Stimulated activated CD8-positive, alpha-beta memory T cell treated with anti-CD3 and anti-CD28 coated beads, Interleukin-12 subunit alpha, Interleukin-12 subunit beta, amount 100 ng/mL, for 24 hours (primary cell): ENCODE data around the gene PHOSPHO1.

Experiments used
- DNase-seq: peaks from one replicate; pipeline ENCODE4 v3.0.0-alpha.2; 2020; ENCODE audit errors: extremely low read depth

Gene PHOSPHO1

DNA sequence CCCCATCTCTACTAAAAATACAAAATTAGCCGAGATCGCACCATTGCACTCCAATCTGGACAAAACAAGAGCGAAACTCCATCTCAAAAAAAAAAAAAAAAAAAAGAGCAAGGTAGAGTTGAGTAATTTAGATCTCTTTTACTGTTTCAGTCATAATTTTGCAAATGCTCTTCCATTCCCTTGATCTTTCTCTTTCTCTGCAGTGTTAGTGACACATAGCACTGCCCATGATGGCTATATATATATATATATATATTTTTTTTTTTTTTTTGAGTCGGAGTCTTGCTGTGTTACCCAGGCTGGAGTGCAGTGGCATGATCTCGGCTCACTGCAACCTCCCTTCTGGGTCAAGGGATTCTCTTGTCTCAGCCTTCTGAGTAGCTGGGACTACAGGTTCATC lies 12.2 kb upstream of the PHOSPHO1 start:
- no peak for DNase-seq

GRCh38 chr17:49241692-49242397 lies 11.3 kb upstream of the PHOSPHO1 start:
- DNase-seq: no peak

DNA sequence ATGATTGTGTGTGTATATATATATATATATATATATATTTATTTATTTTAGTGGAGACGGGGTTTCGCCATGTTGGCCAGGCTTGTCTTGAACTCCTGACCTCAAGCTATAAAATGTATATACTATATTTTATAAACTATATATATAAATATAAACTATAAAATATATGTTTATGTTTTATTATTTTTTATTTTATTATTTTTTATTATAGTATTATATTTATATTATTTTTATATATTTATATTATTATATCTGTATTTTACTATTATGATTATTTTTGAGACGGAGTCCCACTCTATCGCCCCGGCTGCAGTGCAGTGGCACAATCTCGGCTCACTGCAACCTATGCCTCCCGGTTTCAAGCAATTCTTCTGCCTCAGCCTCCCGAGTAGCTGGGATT lies 10.5 kb upstream of the PHOSPHO1 start:
- DNase-seq: no peak

DNA sequence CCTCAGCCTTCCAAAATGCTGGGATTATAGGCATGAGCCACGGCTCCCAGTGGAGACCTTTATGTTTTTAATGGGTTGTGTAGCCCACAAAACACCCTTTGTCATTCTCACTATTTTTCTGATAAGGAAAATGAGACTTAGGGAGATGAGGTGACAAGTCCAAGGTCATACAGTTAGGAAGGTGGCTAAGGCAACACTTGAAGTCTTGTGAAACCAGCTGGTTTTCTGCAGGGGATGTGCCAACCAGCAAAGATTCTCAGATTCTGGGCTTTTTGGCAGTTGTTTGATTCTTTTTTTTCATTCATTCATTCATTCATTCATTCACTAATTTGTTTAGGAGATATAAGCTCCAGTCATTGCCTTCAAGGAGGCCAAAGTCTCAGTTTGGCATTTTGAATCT lies 10.0 kb upstream of the PHOSPHO1 start:
- DNase-seq: no peak

DNA sequence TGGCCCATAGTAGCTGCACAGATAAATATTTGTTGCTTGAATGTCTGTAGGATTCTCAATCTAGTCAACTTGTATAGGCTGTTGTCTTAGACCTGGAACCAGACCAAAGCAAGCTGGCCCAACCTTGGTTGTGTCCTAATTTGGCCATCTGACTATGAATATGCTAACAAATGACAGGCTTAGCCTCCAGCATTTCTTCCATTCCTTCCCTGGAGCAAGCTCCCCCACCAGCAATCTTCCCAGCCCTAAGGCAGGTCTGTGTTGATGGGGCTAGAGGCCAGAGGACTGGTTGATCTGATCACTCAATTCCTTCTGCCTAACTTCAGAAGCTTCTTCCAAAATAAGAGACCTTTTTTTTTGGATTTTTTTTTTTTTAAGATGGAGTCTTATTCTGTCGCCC lies 9.4 kb upstream of the PHOSPHO1 start:
- no peak for DNase-seq

GRCh38 chr17:49235896-49236295 lies 5.3 kb upstream of the PHOSPHO1 start:
- no peak for DNase-seq

GRCh38 chr17:49234509-49235080 lies 4.0 kb upstream of the PHOSPHO1 start:
- no peak for DNase-seq

DNA sequence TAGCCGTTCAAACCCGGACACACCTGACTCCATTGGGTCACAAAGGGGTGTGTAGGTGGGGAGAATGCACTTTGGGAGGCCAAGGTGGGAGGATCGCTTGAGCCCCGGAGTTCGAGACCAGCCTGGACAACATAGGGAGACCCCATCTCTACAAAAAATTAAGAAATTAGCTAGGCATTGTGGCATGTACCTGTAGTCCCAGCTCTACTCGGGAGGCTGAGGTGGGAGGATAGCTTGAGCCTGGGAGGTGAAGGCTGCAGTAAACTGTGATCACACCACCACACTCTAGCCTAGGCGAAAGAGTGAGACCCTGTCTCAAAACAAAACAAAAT lies 942 bp upstream of the PHOSPHO1 start:
- no peak for DNase-seq

GRCh38 chr17:49229805-49230600 lies 584 bp downstream of the PHOSPHO1 start:
- no peak for DNase-seq

- DNase-seq: no peak
Observed at GRCh38 chr17:49229076-49229804, 1.3 kb downstream of the PHOSPHO1 start.

DNA sequence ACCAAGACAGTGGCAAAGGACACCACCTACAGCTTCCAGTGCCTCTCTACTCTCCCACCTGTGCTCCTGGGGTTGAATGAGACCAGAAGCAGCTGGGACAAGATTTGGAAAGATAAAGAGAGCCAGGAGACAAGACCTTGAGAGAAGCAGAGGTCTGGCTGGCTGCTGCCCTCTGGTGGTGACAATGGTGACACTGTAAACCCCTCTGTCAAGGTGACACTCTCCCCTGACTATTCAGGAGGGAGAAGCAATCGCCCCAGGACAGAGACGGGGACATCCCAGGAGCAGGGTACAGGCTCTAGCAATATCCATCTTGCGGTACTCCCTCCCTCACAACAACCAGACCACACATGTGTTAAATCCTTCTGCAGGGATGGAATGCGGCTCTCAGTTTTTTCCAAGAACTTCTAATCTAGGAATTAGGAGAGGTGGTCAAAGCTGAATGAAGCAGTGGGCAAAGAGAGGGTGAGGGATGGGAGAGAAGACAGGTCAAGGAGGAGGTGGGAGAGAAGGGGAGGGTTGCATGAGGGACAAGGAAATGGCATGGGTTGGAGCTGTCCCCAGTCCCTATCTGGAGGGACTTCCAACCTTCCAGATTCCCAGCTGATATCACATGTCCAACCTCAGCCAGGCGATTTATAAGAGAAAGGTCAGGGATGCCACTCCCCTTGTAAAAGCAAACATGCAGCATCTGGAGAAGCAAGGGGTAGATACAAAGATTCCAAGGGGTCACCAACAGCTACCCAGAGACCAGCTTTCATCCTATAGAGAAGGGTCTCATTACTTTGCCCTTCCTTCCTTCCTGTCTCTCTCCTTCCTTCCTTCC lies 2.9 kb downstream of the PHOSPHO1 start:
- DNase-seq: no peak

DNA sequence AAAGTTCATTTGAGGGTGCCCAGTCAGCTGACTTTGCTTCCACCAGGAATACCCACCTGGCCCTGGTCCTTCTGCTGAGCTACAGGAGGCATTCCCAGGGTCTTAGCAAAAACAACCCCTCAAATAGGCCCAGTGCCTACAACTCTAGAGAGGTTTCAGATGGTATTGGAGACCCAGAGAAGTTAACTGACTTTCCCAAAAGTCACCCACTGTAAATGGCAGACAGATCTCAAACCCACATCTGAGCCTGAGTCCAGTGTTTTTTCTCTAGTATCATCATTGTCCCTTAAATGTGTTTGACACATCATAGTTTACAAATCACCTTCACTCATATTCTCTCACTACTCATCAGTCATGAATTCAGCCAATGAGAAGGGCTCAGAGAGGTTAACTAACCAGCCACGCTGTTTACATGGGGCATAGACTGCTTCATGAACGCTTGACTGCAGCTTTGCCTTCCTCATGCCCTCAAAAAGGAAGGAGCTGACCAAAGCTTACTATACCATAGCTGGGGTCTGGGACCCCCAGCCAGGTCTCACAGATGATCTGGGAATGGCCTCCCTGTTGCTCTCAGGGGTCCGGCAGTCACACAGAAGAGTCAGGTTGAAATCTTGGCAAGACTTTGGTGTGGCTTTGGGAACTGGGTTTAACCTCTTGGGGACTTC lies 3.7 kb downstream of the PHOSPHO1 start:
- DNase-seq: no peak

- DNase-seq: no peak
Observed at GRCh38 chr17:49225554-49226236, 4.9 kb downstream of the PHOSPHO1 start.

DNA sequence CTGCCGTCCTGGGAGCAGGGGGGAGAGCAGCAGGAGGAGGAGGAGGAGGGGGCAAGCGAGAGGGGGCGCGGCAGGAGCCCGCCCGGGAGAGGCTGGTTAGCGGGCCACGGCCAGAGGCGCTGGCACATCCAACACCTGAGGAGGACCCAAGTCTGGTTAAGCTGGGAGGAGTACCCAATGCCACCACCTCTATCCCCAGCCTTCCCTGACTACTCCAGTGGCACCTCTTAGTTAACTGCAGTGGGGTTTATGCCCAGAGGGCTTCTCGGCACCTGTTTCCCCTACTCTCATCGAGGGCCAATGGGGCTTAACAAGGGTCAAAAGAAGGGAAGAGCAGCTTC lies 5.6 kb downstream of the PHOSPHO1 start:
- DNase-seq: no peak

GRCh38 chr17:49224198-49224996 lies 6.2 kb downstream of the PHOSPHO1 start:
- DNase-seq: no peak

DNA sequence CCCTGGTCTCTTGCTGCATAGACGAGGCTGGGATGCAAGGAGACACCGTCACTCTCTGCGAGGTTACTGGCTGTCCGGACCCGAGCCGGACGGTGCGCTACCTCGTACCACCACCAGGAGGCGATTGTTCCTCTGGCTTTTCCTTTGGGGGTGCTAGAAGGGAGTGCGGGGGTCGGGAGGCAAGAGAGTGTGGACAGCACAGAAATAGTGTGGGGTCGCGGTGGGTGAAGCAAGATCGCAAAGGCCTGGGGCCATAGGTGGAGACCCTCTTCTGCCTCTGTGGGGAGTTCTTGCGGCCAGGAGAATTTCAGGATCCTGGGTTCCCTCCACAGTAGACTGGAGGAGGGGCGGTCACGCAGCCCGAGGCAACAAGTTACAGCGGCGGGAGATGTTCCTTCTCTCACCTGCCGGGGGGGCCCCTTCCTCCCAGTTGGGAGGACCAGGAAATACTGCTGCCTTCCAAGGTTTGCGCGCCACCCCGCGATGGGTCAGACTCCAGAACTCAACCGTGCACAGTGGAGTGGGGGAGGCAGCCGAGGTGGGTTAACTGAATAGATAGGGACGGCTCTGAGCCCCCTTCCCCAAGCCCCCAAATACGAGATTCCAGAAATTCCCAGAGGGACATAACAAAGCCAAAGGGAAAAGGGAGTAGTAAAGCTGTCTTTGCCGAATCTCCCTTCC lies 6.9 kb downstream of the PHOSPHO1 start:
- DNase-seq: no peak

GRCh38 chr17:49223168-49223516 lies 7.4 kb downstream of the PHOSPHO1 start:
- DNase-seq: no peak

- no peak for DNase-seq
Observed at GRCh38 chr17:49219987-49220386, 10.6 kb downstream of the PHOSPHO1 start.
